DND-41 (cell line): ENCODE data around the gene BACH2.

Experiments
- CTCF ChIP-seq: IDR thresholded peaks from 2 replicates; pipeline ENCODE4 v1.5.1; 2012; ENCODE audit warnings: borderline replicate concordance, low read length, moderate library complexity, mild to moderate bottlenecking; ENCODE audit not compliant: poor library complexity, severe bottlenecking; ENCODE audit errors: extremely low read depth
- EZH2 ChIP-seq: IDR thresholded peaks from 3 replicates; pipeline ENCODE4 v1.6.1; 2012; ENCODE audit warnings: borderline replicate concordance, low read depth, mild to moderate bottlenecking, moderate library complexity, low read length, inconsistent platforms; ENCODE audit not compliant: severe bottlenecking

GRCh38 chr6:90214966-90215365, 81.7 kb downstream of the BACH2 start:
- no peak for TF ChIP-seq CTCF
- TF ChIP-seq EZH2: no peak
